NCI-H510A treated with DMSO at 0.1 percent for 48 hours (cell line): ENCODE results near the gene ISG15.
A peak's percentile ranks its signal among the peaks of the same experiment; 100 is the strongest.
"Not testable (repeated sequence)": the region's sequence is repeated elsewhere in the genome, so short reads cannot be mapped to it uniquely, and the experiment has no call there.

Experiments
- DNase-seq: peaks from one replicate; lab custom pipeline; 2025; lab: John Stamatoyannopoulos, UW

The ISG15 gene

GRCh38 chr1:1046767-1047166, 33.5 kb downstream of the ISG15 start:
- no peak for DNase-seq

- no peak for DNase-seq
Observed at GRCh38 chr1:1047407-1047806, 34.1 kb downstream of the ISG15 start.

DNA sequence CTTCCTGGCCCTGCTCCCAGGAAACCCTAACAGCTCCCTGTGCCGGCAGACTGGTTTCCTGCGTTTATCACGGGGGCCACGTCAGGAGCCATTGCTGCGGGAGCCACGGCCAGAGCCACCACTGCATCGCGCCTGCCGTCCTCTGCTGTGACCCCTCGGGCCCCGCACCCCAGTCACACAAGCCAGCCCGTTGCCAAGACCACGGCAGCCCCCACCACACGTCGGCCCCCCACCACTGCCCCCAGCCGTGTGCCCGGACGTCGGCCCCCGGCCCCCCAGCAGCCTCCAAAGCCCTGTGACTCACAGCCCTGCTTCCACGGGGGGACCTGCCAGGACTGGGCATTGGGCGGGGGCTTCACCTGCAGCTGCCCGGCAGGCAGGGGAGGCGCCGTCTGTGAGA, 34.7 kb downstream of the ISG15 start:
- DNase-seq = no peak

GRCh38 chr1:1048765-1049164, 35.5 kb downstream of the ISG15 start:
- DNase-seq = no peak

DNA sequence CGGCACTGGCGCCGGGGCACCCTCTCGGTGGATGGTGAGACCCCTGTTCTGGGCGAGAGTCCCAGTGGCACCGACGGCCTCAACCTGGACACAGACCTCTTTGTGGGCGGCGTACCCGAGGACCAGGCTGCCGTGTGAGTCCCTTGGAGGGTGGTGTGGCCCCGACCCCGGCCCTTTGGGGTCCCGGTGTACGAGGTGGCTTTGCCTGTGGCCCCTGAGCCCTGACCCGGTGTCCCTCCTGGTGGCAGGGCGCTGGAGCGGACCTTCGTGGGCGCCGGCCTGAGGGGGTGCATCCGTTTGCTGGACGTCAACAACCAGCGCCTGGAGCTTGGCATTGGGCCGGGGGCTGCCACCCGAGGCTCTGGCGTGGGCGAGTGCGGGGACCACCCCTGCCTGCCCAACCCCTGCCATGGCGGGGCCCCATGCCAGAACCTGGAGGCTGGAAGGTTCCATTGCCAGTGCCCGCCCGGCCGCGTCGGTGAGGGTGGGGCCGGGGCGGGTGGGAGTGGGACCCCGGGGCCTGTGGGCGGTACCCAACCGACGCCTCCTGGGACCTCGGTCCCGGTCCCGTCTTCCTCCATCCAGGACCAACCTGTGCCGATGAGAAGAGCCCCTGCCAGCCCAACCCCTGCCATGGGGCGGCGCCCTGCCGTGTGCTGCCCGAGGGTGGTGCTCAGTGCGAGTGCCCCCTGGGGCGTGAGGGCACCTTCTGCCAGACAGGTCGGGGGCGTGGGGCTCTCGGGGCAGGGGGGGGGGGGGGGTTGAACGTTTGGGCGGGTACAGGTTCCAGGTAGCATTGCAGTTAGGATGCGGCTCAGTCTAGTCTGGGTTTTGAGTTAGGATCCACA, 36.2 kb downstream of the ISG15 start:
- no peak for DNase-seq

DNA sequence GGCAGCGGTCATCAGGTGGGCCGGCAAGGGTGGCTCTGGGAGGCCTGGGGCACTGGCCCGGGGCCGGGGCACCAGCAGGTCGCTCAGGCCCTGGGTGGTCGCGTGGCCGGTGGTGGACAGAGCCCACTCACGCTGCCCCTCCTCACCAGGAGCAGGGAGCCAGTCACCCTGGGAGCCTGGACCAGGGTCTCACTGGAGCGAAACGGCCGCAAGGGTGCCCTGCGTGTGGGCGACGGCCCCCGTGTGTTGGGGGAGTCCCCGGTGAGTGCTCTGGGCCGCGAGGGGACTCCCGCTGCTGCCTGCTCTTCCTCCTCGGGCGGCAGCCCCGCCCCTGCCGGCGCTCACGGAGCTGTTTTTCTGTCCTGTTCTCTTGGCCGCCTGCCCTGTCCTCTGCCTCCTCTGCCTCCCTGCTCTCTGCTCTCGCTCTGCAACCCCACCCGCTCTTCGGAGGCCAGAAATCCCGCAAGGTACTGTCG, 37.3 kb downstream of the ISG15 start:
- no peak for DNase-seq

DNA sequence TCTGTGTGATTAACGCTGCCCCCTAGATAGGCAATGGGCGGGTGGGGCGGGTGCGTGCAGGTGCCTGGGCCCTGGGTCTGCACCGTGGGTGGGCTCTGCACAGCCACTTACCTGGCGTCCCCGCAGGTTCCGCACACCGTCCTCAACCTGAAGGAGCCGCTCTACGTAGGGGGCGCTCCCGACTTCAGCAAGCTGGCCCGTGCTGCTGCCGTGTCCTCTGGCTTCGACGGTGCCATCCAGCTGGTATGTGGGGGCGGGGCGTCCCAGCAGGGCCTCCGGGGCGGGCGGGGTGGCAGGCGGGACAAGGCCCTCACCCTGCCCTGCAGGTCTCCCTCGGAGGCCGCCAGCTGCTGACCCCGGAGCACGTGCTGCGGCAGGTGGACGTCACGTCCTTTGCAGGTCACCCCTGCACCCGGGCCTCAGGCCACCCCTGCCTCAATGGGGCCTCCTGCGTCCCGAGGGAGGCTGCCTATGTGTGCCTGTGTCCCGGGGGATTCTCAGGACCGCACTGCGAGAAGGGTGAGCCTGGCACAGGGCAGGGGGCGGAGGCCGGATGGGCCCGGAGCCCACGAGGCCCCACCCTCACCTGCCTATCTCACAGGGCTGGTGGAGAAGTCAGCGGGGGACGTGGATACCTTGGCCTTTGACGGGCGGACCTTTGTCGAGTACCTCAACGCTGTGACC, 38.0 kb downstream of the ISG15 start:
- no peak for DNase-seq

GRCh38 chr1:1052003-1052840, 38.9 kb downstream of the ISG15 start:
- no peak for DNase-seq

DNA sequence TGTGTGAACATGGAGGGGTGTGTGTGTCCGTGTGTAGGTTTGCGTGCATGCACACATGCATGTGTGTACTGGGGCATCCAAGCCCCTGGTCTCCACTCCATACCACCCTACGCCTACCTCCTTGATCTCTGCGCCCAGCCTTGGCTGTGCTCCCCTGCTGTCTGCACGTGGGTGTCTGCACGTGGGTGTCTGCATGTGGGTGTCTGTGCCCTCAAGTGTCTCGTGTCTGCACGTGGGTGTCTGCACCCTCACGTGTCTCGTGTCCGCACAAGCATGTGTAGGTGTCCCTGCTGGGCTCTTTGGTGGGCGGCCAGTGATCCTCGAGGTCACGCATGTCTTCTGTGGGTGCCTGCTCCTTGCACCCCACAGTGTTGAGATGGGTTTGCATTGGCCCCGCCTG, 39.7 kb downstream of the ISG15 start:
- DNase-seq = no peak

DNA sequence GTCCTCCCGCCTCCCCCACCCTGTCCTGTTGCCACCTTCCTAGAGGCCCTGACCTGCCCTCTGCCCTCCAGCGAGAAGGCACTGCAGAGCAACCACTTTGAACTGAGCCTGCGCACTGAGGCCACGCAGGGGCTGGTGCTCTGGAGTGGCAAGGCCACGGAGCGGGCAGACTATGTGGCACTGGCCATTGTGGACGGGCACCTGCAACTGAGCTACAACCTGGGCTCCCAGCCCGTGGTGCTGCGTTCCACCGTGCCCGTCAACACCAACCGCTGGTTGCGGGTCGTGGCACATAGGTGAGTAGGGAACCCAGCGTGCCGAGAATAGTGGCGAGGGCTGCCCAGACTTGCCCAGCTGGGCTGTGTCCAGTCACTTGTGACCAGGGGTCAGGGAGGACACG, 40.4 kb downstream of the ISG15 start:
- no peak for DNase-seq

- DNase-seq = no peak
Observed at GRCh38 chr1:1054099-1054700, 40.9 kb downstream of the ISG15 start.

- DNase-seq = no peak
Observed at GRCh38 chr1:1054971-1055370, 41.7 kb downstream of the ISG15 start.

DNA sequence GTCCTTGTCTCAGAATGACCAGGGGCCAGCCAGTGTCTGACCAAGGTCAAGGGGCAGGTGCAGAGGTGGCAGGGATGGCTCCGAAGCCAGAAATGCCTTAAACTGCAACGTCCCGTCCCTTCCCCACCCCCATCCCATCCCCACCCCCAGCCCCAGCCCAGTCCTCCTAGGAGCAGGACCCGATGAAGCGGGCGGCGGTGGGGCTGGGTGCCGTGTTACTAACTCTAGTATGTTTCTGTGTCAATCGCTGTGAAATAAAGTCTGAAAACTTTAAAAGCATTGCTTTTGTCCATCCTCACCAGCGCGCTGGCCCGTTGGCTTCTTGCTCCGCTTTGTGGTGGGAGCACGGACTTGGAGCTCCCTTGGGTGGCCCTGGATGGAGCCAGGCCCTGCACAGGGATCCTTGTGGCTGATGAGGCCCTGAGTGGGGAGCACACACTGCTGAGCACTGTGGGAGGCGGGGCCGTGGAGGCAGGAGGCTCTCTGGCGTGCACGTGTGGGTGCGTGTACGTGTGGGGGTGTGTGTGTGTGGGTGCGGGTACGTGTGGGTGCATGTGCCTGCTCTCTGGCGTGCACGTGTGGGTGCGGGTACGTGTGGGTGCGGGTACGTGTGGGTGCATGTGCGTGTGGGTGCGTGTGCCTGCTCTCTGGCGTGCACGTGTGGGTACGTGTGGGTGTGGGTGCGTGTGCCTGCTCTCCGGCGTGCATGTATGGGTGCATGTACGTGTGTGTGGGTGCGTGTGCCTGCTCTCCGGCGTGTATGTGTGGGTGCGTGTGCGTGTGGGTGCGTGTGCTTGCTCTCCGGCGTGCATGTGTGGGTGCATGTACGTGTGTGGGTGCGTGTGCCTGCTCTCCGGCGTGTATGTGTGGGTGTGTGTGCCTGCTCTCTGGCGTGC, 42.8 kb downstream of the ISG15 start:
- DNase-seq = no peak

DNA sequence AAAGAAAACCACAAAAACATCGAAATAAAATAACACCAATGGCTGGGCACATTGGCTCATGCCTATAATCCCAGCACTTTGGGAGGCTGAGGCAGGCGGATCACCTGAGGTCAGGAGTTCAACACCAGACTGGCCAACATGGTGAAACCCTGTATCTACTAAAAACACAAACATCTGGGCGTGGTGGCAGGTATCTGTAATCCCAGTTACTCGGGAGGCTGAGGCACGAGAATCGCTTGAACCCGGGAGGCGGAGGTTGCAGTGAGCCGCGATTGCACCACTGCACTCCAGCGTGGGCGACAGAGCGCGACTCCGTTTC, 44.4 kb downstream of the ISG15 start:
- not testable (repeated sequence) for DNase-seq

- peak; percentile 66 for DNase-seq
Observed at GRCh38 chr1:1058088-1058905, 45.0 kb downstream of the ISG15 start.

DNA sequence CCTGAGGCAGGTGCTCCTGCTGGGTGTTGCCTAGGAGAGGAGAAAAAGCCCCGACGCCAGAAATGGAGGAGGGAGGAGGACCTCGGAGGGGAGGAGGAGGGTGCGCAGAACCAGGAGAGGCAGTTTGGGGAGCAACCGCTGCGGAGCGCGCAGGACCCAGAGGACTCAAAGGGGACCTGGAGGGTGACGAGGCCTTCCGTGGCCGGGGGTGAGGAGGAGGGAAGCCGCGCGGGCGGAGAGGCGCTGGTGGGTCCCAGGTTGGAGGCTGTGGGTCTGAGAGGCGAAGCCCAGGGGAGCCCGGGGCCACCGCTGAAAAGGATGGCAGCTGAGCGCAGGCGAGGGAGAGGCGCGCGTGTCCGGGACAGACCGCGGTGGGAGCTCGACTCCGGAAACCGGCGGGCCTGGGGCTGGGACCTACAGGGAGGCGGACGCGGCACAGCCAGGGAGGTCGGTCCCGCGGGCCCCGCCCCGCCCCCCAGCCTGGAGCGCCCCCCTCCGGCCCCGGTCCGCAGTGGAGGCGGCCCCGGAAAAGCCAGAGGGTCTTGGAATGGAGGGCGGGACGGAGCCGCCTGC, 45.7 kb downstream of the ISG15 start:
- peak; percentile 80 for DNase-seq

GRCh38 chr1:1059494-1060280, 46.4 kb downstream of the ISG15 start:
- peak; percentile 91 for DNase-seq

DNA sequence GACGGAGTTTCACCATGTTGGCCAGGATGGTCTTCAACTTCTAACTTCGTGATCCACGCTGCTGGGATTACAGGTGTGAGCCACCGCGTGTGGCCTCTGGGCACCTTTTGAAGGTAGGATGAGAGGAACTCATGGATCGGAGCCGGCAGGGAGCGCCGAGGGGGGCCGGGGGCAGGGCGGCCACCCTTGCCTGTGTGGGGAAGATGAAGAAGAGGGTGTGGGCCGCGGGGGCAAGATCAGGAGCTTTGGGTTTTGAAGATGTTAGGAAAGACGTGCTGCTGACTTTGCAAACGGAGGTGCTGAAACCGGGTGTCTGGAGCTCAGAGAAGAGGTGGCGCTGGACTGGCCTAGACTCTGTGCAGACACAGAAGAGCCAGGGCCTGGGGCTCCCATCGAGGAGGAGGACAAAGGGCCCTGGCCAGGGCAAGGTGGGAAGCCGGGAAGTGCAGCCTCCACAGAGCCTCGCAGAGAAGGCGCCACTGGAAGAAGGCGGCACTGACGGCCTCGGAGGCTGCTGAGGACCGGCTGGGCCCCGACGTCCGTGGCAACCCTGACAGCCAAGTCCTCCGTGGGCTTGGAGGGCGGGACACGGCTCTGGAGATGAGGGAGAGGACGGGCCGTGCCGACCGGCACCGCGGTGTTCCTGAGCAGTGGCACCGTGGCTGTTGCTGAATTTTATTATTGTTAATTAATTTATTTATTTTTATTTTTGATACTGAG, 47.1 kb downstream of the ISG15 start:
- peak; percentile 48 for DNase-seq
